GM12875 (cell line): ENCODE measurements around the gene NOC2L.
A peak's percentile ranks its signal among the peaks of the same experiment; 100 is the strongest.
"Not testable (repeated sequence)": the region's sequence is repeated elsewhere in the genome, so short reads cannot be mapped to it uniquely, and the experiment has no call there.

Experiments used
- H3K4me3 ChIP-seq: one replicate; pipeline ENCODE4 v1.5.1; 2011; ENCODE audit warnings: low read depth, low read length, control low read depth
- TF ChIP-seq, protein P1 (sequence below): IDR thresholded peaks from 2 replicates; pipeline ENCODE4 v1.5.1; 2011; ENCODE audit warnings: low read depth, mild to moderate bottlenecking, control low read depth, inconsistent platforms, low read length, moderate library complexity, borderline replicate concordance; ENCODE audit not compliant: insufficient read depth

Gene NOC2L

DNA sequence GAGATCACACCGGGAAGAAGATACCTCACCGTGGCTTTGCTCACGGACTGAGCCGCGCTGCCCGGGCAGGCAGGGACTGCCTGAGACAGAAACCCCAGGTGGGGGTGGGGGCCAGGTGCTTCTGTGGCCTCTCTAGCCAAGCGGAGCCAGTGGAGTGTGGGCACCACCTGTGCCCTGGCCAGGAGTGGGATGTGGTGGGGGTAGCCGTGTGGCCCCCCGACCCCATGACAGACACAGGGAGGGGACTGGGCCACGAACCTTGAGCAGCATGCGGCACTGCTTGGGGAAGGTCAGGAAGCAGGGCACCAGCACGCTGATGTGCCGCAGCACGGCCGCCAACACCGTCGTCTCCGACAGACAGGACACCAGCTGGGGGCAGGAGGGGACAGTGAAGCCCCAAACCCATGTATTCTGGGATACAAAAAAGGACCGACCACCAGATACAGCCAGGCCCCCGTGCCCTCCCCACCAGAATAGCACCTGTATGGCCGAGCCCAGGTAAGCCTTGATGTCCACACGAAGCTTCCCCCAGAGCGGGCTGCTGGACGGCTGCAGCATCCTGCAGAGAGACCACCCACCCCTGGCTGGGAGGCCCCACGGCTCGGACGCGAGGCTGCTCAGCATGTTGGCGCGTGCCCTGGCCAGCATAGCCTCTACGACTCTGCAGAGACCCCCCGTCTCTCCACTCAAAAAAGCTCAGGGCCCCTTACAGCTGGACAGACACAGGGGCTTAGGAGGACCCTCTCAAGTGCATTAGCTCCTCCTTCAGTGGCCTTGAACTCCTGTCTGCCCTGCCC is 5.3 kb downstream of the NOC2L start:
- TF ChIP-seq, protein P1, sequence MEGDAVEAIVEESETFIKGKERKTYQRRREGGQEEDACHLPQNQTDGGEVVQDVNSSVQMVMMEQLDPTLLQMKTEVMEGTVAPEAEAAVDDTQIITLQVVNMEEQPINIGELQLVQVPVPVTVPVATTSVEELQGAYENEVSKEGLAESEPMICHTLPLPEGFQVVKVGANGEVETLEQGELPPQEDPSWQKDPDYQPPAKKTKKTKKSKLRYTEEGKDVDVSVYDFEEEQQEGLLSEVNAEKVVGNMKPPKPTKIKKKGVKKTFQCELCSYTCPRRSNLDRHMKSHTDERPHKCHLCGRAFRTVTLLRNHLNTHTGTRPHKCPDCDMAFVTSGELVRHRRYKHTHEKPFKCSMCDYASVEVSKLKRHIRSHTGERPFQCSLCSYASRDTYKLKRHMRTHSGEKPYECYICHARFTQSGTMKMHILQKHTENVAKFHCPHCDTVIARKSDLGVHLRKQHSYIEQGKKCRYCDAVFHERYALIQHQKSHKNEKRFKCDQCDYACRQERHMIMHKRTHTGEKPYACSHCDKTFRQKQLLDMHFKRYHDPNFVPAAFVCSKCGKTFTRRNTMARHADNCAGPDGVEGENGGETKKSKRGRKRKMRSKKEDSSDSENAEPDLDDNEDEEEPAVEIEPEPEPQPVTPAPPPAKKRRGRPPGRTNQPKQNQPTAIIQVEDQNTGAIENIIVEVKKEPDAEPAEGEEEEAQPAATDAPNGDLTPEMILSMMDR = no peak
- no peak overlapping the region for H3K4me3 ChIP-seq

DNA sequence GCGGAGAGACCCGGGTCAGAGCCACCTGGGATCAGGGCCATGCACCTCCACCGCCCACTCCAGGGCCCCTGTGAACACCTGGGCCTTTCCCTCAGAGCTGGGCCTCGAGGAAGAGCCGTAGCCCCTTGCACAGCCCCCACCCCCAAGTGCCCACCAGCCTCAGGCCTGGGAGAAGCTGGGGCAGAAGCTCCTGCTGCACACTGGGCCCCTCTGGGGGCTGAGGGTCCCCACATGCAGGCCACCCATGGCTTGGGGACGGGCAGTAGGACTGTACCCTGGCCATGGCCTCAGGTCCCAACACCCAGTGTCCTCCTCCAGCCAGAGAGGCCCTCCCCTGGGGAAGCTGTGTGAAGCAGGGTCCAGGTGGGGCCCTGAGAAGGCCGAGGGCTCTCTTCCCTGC is 6.5 kb downstream of the NOC2L start:
- TF ChIP-seq, protein P1 = no peak

DNA sequence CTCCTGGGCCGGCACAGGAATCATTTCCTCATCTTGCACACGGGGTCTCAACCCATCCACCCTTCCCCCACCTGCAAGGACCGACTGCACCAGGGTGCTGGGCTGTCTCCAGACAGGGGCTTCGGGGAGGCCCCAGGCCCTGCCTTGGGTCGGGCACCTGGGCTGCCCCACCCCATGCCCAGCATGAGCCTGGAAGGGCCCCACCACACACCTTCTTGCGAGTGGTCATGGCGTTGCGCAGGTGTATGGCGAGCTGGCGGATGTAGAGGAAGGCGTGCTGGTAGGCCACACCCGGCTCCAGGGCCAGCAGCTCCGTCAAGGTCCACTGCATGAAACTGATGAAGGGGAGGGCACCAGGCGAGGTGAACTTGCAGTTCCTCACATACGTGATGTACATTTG is 6.9 kb downstream of the NOC2L start:
- H3K4me3 ChIP-seq = no peak overlapping the region
- TF ChIP-seq, protein P1 = no peak

More for the DNA sequence above, 6.5 kb downstream of the NOC2L start:
- no peak overlapping the region for H3K4me3 ChIP-seq

DNA sequence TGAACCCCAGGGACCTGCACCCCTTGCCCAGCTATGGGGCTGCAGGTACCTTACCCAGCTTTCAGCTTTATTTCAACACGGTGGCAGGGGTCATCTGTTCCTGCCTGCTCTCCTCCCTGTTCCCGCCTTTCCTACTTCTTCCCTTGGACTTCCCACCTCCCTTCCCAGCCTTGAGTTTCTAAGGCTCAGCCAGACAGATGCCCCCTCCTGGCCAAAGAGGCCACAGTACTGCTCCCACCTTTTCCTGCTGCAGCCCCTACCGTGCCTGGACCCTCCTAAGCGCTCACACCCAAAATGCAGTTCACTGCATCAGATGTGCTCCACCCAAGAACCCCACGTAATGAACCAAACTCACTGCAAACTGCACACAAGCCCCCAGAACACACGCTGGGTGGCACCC is 7.7 kb downstream of the NOC2L start:
- TF ChIP-seq, protein P1 = peak; percentile 28; the same call in 1 of the 2 replicates
- H3K4me3 ChIP-seq = no peak overlapping the region

DNA sequence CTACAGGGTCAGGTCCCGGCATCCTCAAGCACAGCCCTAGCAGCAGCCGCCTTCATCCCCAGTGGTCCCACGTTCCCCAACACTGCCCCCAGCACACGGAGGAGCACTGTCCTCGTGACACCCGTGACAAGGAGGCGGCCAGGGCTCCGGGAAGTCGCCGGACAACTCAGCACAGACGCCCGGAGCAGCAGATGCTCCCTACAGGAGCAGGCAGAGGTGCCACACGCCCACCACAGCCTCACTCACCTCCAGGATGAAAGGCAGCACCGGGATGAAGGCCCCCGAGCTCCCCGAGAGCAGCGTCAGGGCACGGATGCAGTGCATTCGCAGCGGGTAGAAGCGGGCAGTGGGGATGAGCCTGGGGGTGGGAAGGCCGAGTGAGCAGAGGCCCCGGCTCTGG is 8.2 kb downstream of the NOC2L start:
- no peak overlapping the region for H3K4me3 ChIP-seq
- TF ChIP-seq, protein P1 = no peak

DNA sequence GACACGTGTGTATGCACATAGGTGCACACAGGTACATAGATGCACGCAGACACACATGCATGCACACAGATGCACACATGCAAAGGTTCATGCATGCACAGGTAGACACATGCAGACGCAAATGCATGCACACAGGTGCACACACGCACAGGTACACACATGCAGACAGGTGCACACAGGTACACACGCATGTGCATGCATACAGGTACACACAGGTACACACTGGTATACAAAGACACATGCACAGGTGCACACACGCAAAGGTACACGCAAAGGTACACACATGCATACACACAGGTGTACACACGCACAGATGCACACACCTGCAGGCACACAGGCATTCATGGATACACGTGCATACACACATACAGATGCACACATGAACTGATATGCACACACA is 8.8 kb downstream of the NOC2L start:
- TF ChIP-seq, protein P1 = no peak
- no peak overlapping the region for H3K4me3 ChIP-seq

DNA sequence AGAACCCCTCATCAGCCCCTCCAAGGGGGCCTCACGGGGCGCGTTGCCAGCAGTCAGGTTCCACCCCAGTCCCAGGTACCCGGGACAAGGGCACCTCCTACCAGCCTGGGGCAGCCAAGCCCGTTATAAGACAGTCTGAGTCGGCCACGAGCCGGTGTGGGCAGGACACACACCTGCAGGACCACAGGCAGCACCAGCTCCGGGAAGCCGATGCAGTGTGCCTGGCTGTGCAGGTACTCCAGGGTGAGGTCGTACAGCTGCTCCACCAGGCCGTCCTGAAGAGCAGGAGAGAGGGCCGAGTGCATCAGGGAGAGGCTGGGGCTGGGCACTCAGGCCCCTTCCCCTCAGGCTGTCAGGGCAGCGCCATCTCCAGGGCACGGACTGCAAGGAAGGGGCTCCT is 11.1 kb downstream of the NOC2L start:
- TF ChIP-seq, protein P1 = no peak
- no peak overlapping the region for H3K4me3 ChIP-seq

DNA sequence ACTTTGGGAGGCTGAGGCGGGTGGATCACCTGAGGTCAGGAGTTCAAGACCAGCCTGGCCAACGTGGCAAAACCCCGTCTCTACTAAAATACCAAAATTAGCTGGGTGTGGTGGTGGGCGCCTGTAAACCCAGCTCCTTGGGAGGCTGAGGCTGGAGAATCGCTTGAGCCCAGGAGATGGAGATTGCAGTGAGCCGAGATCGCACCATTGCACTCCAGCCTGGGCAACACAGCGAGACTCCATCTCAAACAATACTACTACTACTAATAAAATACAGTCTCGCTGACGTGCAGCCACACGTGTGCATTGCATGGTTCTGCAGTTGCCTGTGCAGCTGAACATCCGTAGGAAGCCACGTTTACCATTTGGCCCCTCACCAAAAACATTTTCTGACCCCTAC is 12.2 kb downstream of the NOC2L start:
- H3K4me3 ChIP-seq = not testable (repeated sequence)
